Ascending aorta (tissue), 2 donors: ENCODE measurements around the gene RUNX1. TPM values are rescaled to one million over a fixed set of nuclear protein-coding genes. Genes with fewer than 3 reads are reported as not detected.

Source experiments
- DNase-seq, 2 donors: peaks; one replicate each; pipeline ENCODE4 v3.0.0-alpha.2; 2019; ENCODE audit warnings: low spot score in 2 of 2
- H3K27ac ChIP-seq, 2 donors: fragments of 200-600 bp; sonication (generic); one replicate each; pipeline ENCODE4 v1.5.1; 2016 to 2017; ENCODE audit warnings: mild to moderate bottlenecking in 1 of 2
- H3K27me3 ChIP-seq: fragments of 200-600 bp; sonication (generic); one replicate; pipeline ENCODE4 v1.5.1; 2017
- H3K36me3 ChIP-seq, 2 donors: fragments of 200-600 bp; sonication (generic); one replicate each; pipeline ENCODE4 v1.5.1; 2016
- H3K4me1 ChIP-seq, 2 donors: fragments of 200-600 bp; sonication (generic); one replicate each; pipeline ENCODE4 v1.5.1; 2016 to 2017; ENCODE audit warnings: mild to moderate bottlenecking in 1 of 2
- H3K4me3 ChIP-seq, 2 donors: fragments of 200-600 bp; sonication (generic); one replicate each; pipeline ENCODE4 v1.5.1; 2016 to 2017; ENCODE audit warnings: mild to moderate bottlenecking in 1 of 2
- H3K9me3 ChIP-seq, 2 donors: fragments of 200-600 bp; sonication (generic); one replicate each; pipeline ENCODE4 v1.5.1; 2016
- intact Hi-C: fragments of 100-400 bp; cut with DNase I; formaldehyde crosslinking; loops from one replicate; pipeline ENCODE4 v1.15.1; 2023
- total RNA-seq: library from RNA; depleted of rRNA; stranded (reverse); fragments of >200 nt; gene quantifications from one replicate; pipeline ENCODE4 v1.1.0, GENCODE V29; 2016
- TF ChIP-seq, protein P1 (sequence below), 3 experiments: fragments of 200-600 bp in 2 of 3; fragments of 450-650 bp in 1 of 3; sonication (generic) in 2 of 3; IDR thresholded peaks; one replicate each; pipeline ENCODE4 v1.5.1; 2016 to 2019; ENCODE audit warnings: antibody characterized with exemption in 3 of 3, mild to moderate bottlenecking in 1 of 3, moderate library complexity in 1 of 3

Gene RUNX1
- total RNA-seq, 1 donor from 2014 or later = 16.3 TPM

DNA sequence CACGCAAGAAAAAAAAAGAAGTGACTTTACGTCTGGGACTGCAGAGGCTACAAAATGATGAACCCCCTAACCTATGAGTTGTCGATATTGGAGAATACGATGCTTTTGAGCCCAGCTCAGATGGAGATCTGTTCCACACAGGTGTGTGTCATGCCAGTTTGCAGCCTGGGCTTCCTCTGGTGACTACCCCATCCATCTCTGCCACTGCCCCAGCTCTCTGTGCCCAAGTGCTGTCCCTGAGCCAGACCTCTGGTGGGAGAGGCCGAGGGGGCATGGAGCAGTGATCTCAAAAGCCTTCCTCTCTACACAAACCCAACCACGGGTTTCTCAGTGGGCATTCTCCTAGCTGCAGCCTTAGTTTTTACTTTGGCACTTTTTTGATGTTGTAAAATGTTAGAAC lies 239.3 kb downstream of the RUNX1 start:
- TF ChIP-seq, protein P1, sequence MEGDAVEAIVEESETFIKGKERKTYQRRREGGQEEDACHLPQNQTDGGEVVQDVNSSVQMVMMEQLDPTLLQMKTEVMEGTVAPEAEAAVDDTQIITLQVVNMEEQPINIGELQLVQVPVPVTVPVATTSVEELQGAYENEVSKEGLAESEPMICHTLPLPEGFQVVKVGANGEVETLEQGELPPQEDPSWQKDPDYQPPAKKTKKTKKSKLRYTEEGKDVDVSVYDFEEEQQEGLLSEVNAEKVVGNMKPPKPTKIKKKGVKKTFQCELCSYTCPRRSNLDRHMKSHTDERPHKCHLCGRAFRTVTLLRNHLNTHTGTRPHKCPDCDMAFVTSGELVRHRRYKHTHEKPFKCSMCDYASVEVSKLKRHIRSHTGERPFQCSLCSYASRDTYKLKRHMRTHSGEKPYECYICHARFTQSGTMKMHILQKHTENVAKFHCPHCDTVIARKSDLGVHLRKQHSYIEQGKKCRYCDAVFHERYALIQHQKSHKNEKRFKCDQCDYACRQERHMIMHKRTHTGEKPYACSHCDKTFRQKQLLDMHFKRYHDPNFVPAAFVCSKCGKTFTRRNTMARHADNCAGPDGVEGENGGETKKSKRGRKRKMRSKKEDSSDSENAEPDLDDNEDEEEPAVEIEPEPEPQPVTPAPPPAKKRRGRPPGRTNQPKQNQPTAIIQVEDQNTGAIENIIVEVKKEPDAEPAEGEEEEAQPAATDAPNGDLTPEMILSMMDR (IDR thresholded peaks at IDR 0.05) = no peak
- Histone ChIP-seq H3K27ac (no peak overlapping the region), H3K4me1 (peaks cover 0 to 2% of the 10 kb centered on the region in 2 donors), H3K9me3 (peaks cover 0 to 6% of the 10 kb centered on the region in 2 donors), H3K36me3 (no peaks in the 10 kb centered on the region), H3K4me3 (no peak overlapping the region), H3K27me3 (no peaks in the 10 kb centered on the region)
- no peak for DNase-seq
- intact Hi-C loops = loop anchor here (5.0 kb wide), 1 partner anchor 77 kb away; no protein-coding TSS in a partner anchor

DNA sequence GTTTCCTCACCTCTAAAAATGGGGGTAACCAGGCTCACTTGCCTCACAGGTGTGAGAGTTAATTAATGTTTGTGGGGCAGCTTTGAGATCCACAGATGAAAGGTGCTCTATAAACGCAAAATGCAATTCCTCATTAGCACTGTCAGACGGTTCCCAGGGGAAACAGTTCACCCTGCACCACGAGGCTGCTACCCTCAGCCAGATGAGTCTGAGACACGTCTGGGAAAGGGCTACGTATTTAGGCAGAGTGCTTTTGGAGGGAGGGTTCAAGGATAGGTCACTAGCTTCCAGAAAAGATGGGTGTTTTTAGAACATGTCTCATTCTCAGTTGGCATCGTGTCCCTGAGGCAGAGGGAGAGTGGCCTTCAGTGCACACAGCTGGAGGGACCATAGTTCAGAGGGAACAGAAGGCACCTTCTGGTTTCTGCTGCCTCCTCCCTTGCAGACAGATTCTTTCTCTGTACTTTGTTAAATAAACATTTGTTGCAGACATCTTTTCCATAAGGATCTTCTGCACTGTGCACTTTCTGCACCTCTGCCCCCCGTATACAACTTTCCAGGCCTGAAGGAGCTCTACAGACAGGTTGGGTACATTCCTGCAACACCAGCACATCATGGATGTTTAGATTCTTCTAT lies 240.4 kb downstream of the RUNX1 start:
- no peaks in the 10 kb centered on the region for H3K27me3 ChIP-seq
- DNase-seq = no peak
- no peaks in the 10 kb centered on the region for H3K36me3 ChIP-seq
- TF ChIP-seq, protein P1 (IDR thresholded peaks at IDR 0.05) = no peak
- H3K27ac ChIP-seq = peak overlapping the region; percentile 74 to 86
- no peak overlapping the region for H3K4me3 ChIP-seq
- intact Hi-C loops = loop anchor here (5.0 kb wide), 1 partner anchor 79 kb away; no protein-coding TSS in a partner anchor
- H3K4me1 ChIP-seq = peaks cover 0 to 2% of the 10 kb centered on the region in 2 donors
- peaks cover 0 to 6% of the 10 kb centered on the region in 2 donors for H3K9me3 ChIP-seq

DNA sequence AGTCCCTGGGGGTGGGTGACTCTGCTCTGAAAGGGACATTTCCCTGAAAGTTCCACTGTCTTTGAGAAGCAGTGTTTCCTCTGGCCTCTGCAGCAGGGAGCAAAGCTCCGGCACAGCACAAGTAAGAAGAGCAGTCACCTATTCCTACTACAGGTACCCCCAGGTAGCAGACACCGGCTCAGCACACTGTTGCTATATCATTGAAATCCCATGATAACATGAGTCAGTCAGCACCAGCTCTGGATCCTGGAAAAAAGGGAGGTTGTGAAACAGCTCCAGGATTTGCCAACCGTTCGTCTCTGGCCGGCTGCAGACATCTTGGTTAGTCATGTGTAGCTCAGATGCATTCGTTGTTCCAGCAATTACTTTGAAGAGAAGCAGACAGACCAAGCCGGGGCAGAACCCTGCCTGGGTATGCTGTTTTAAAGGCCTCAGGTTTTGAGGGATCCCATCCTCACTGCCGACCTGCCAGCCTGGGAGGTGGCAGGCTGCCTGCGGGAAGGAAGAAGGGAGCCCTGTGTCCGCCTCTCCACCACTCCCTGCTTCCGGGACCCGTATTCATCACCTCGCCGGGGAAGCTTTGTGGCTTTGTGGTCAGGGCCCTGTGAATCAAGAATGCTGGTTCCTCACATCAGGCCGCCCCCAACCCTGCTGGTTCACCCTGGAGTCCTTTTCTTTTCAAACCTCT lies 241.1 kb downstream of the RUNX1 start:
- TF ChIP-seq, protein P1 (IDR thresholded peaks at IDR 0.05) = no peak
- Histone ChIP-seq H3K27me3 (no peaks in the 10 kb centered on the region), H3K27ac (peak overlapping the region; percentile 74 to 86), H3K4me1 (peaks cover 0 to 2% of the 10 kb centered on the region in 2 donors), H3K36me3 (no peaks in the 10 kb centered on the region), H3K9me3 (peaks cover 0 to 6% of the 10 kb centered on the region in 2 donors), H3K4me3 (no peak overlapping the region)
- DNase-seq = peak; percentile 45 to 78
- intact Hi-C loops = loop anchor here (5.0 kb wide), 1 partner anchor 79 kb away; no protein-coding TSS in a partner anchor

DNA sequence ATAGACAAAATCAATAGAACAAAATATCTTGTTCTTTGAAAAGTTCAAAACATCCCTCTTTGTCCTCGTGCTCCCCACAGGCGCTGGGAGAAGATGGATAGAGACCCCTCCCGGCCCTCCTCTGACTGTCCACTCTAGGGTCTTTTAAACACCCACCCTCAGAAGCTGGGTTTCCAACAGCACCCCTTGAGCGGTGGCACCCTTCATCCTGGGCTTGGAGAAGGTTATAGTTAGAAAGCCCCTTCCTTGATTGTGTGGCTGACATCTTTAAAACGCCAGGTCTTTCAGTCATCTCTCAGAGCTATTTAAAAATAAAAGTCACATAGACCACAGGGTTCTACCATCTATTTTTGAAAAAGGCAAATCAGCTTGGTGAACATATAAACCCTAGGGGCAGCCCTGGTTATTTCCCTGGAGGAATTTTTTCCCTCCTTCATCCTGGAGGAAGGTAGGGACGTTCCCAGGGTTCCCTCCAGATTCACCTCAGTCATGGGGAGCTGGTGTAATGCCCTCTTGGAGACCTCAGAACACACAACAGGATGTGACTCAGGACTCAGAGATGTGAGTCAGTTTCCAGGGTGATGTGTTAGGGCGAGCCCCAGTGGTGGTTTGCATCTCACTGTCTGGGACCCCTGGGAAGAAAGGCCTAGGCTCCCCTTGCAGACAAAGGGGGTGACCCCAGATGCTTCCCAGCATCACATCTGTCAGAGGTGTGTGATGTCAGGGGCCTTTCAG lies 241.8 kb downstream of the RUNX1 start:
- no peak overlapping the region for H3K4me3 ChIP-seq
- H3K36me3 ChIP-seq = no peaks in the 10 kb centered on the region
- no peaks in the 10 kb centered on the region for H3K27me3 ChIP-seq
- peak overlapping the region; percentile 74 to 86 for H3K27ac ChIP-seq
- TF ChIP-seq, protein P1 (IDR thresholded peaks at IDR 0.05) = no peak
- intact Hi-C loops = loop anchor here (5.0 kb wide), 1 partner anchor 80 kb away; no protein-coding TSS in a partner anchor
- H3K4me1 ChIP-seq = peaks cover 0 to 2% of the 10 kb centered on the region in 2 donors
- H3K9me3 ChIP-seq = peaks cover 0 to 6% of the 10 kb centered on the region in 2 donors
- DNase-seq = peak in 1 of 2 donors; percentile 73

- TF ChIP-seq, protein P1 (IDR thresholded peaks at IDR 0.05) = no peak
- Histone ChIP-seq H3K27me3 (no peaks in the 10 kb centered on the region), H3K9me3 (peaks cover 0 to 6% of the 10 kb centered on the region in 2 donors), H3K36me3 (no peaks in the 10 kb centered on the region), H3K4me1 (peaks cover 0 to 2% of the 10 kb centered on the region in 2 donors), H3K27ac (no peak overlapping the region), H3K4me3 (no peak overlapping the region)
- DNase-seq = no peak
- intact Hi-C loops = loop anchor here (5.0 kb wide), 1 partner anchor 81 kb away; no protein-coding TSS in a partner anchor
Observed at GRCh38 chr21:34806423-34806822, 242.7 kb downstream of the RUNX1 start.
